K562 (cell line): Measurements from ENCODE around the gene DGCR6L. TPM values are rescaled to one million over a fixed set of nuclear protein-coding genes. Genes with fewer than 3 reads are reported as not detected.
A peak's percentile ranks its signal among the peaks of the same experiment; 100 is the strongest.

Experiments used
- CBX1 ChIP-seq: sonication (generic); IDR thresholded peaks from 2 replicates; pipeline ENCODE4 v1.6.1; 2016; ENCODE audit warnings: antibody characterized with exemption, low read depth, mild to moderate bottlenecking
- PRPF4 ChIP-seq: fragments of 200-400 bp; formaldehyde crosslinking; IDR thresholded peaks from one replicate; pipeline ENCODE4 v1.6.1; 2017; ENCODE audit warnings: low read length, low read depth, mild to moderate bottlenecking; ENCODE audit not compliant: insufficient read depth, poor library complexity, severe bottlenecking
- TEAD1 ChIP-seq, 2 experiments: fragments of 450-650 bp in 1 of 2; sonication (generic) in 1 of 2; formaldehyde crosslinking; IDR thresholded peaks; 2 replicates each; pipeline versions ENCODE4 v1.4.0 to v1.8.0; 2020 to 2022; ENCODE audit warnings: mild to moderate bottlenecking in 2 of 2, missing genetic modification reagents in 1 of 2
- ZFPM2 ChIP-seq: fragments of 250-450 bp; sonication (Bioruptor Pico); IDR thresholded peaks from 2 replicates; pipeline ENCODE4 v1.5.1; 2022; ENCODE audit warnings: mild to moderate bottlenecking
- polyA plus RNA-seq, 8 experiments: library from polyadenylated mRNA; depleted of rRNA in 4 of 8; stranded (reverse) in 5 of 8; unstranded in 3 of 8; fragments of >200 nt; fragmentation: Nextera tagmentation in 2 of 8; fragmentation: Illumina TruSeq in 1 of 8; extraction: Ambion mirVana in 2 of 8; extraction: Trizol in 1 of 8; gene quantifications; 2 replicates each; pipeline versions ENCODE4 v1.2.1 to v1.2.3, GENCODE V29; 2011 to 2014; ENCODE audit warnings: inconsistent platforms in 1 of 8, missing spikeins in 1 of 8
- total RNA-seq, 7 experiments: library from RNA; depleted of rRNA in 6 of 7; stranded (reverse); fragments of >200 nt in 6 of 7; fragmentation: Illumina TruSeq in 2 of 7; extraction: Trizol in 2 of 7; gene quantifications; 2 replicates each; pipeline versions ENCODE4 v1.2.1 to v1.2.3, GENCODE V29; 2011 to 2021; ENCODE audit warnings: low replicate concordance in 1 of 7
- TF ChIP-seq, protein P1 (sequence below), 2 experiments: fragments of 450-650 bp; IDR thresholded peaks; 2 replicates each; pipeline ENCODE4 v1.6.1; 2016; ENCODE audit warnings: mild to moderate bottlenecking in 2 of 2, borderline replicate concordance in 1 of 2, low read depth in 1 of 2, moderate library complexity in 1 of 2
- TF ChIP-seq, protein P2 (sequence below): sonication (generic); formaldehyde crosslinking; IDR thresholded peaks from 2 replicates; pipeline ENCODE4 v1.8.0; 2022; ENCODE audit warnings: mild to moderate bottlenecking, missing genetic modification reagents
- TF ChIP-seq, protein P3 (sequence below): conservative IDR thresholded peaks from 2 replicates; pipeline ENCODE4 v1.6.1; 2011; ENCODE audit warnings: low read depth, mild to moderate bottlenecking, low read length; ENCODE audit not compliant: control insufficient read depth
- TF ChIP-seq, protein P4 (sequence below): fragments of 450-650 bp; IDR thresholded peaks from one replicate; pipeline ENCODE4 v1.6.1; 2018; ENCODE audit warnings: mild to moderate bottlenecking, moderate library complexity; ENCODE audit not compliant: partially characterized antibody
- TF ChIP-seq, protein P5 (sequence below), 2 experiments: fragments of 450-650 bp in 1 of 2; sonication (generic) in 1 of 2; formaldehyde crosslinking in 1 of 2; IDR thresholded peaks in 1 of 2; conservative IDR thresholded peaks in 1 of 2; 2 replicates each; pipeline versions ENCODE4 v1.6.1 to v1.8.1; 2016 to 2023; ENCODE audit warnings: mild to moderate bottlenecking in 2 of 2, moderate library complexity in 2 of 2, inconsistent platforms in 1 of 2, missing genetic modification reagents in 1 of 2

The DGCR6L gene
- total and polyA plus RNA-seq, 9 of the 15 experiments (the other 6 are each of a cell fraction or from before 2014, with no cell fraction given), result 3.6 to 151 (median 51.0) TPM

DNA sequence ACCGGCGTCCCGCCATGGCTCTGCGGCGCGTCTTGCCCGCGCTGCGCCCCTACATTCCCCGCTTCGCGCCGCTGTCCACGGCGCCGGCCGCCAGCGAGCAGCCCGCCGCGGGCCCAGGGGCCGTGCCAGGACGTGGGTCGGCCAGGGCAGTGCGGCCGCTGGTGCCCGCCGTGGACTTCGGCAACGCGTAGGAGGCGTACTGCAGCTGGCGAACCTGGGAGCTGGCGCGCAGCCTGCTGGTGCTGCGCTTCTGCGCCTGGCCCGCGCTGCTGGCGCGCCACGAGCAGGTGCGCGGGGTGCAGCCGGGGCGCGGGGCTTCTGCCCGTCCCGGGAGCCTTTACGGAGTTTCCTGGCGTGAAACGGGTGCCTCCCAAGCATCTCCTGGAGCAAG lies 20.1 kb downstream of the DGCR6L start (continued):
- TF ChIP-seq, protein P1, sequence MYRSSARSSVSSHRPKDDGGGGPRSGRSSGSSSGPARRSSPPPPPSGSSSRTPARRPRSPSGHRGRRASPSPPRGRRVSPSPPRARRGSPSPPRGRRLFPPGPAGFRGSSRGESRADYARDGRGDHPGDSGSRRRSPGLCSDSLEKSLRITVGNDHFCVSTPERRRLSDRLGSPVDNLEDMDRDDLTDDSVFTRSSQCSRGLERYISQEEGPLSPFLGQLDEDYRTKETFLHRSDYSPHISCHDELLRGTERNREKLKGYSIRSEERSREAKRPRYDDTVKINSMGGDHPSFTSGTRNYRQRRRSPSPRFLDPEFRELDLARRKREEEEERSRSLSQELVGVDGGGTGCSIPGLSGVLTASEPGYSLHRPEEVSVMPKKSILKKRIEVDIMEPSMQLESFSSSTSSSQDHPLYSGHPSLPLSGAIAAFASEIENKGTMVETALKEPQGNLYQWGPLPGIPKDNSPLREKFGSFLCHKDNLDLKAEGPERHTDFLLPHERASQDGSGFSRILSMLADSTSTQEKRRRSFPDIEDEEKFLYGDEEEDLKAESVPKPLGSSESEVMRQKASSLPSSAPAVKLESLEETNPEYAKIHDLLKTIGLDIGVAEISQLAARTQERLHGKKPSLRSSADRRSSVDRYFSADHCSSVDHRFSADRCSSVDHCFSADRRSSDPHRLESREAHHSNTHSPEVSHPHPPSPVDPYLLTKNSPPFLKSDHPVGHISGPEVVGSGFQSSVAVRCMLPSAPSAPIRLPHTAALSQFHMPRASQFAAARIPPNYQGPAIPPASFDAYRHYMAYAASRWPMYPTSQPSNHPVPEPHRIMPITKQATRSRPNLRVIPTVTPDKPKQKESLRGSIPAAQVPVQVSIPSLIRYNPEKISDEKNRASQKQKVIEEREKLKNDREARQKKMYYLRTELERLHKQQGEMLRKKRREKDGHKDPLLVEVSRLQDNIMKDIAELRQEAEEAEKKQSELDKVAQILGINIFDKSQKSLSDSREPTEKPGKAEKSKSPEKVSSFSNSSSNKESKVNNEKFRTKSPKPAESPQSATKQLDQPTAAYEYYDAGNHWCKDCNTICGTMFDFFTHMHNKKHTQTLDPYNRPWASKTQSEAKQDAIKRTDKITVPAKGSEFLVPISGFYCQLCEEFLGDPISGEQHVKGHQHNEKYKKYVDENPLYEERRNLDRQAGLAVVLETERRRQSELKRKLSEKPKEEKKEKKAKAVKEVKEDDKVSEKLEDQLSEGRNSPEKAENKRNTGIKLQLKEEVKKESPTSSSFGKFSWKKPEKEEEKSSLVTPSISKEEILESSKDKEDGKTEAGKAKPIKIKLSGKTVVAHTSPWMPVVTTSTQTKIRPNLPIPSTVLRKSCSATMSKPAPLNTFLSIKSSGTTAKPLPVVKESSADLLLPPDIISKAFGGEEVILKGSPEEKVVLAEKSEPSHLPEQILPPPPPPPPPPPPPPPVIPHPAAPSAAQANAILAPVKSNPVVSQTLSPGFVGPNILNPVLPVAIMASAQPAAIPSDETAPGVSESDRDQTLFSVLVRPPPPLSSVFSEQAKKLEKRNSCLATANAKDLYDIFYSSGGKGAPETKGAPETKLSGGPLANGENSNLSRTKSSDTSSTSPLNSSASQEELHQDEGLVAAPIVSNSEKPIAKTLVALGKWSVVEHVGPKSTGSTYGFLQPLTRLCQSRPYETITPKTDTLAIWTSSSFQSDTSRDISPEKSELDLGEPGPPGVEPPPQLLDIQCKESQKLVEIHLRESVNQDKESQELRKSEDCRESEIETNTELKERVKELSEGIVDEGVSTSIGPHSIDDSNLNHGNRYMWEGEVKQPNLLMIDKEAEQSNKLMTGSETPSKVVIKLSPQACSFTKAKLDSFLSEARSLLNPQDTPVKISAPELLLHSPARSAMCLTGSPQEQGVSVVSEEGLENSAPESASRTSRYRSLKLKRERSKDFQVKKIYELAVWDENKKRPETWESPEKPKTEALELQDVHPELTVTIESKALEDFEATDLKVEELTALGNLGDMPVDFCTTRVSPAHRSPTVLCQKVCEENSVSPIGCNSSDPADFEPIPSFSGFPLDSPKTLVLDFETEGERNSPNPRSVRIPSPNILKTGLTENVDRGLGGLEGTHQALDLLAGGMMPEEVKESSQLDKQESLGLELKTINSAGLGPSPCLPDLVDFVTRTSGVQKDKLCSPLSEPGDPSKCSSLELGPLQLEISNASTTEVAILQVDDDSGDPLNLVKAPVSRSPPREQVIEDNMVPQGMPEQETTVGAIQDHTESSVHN (IDR thresholded peaks at IDR 0.05; ENCODE audit: borderline replicate concordance in 1 of 2, low read depth in 1 of 2), result no peak
- TF ChIP-seq CBX1 (no peak), ZFPM2 (CRISPR knock-in tag) (peak; percentile 85; the same call in 1 of the 2 replicates), PRPF4 (no peak), TEAD1 (CRISPR knock-in tag; IDR thresholded peaks at IDR 0.05) (peak in 1 of 2 experiments; percentile 79; a peak in 2 of 4 replicates)
- TF ChIP-seq, protein P2, sequence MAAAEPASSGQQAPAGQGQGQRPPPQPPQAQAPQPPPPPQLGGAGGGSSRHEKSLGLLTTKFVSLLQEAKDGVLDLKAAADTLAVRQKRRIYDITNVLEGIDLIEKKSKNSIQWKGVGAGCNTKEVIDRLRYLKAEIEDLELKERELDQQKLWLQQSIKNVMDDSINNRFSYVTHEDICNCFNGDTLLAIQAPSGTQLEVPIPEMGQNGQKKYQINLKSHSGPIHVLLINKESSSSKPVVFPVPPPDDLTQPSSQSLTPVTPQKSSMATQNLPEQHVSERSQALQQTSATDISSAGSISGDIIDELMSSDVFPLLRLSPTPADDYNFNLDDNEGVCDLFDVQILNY, result 0 out of 2 replicates have a peak, but pooled peaks have one; percentile 19
- TF ChIP-seq, protein P3, sequence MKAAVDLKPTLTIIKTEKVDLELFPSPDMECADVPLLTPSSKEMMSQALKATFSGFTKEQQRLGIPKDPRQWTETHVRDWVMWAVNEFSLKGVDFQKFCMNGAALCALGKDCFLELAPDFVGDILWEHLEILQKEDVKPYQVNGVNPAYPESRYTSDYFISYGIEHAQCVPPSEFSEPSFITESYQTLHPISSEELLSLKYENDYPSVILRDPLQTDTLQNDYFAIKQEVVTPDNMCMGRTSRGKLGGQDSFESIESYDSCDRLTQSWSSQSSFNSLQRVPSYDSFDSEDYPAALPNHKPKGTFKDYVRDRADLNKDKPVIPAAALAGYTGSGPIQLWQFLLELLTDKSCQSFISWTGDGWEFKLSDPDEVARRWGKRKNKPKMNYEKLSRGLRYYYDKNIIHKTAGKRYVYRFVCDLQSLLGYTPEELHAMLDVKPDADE, result peak; percentile 61; the same call in 1 of the 2 replicates
- TF ChIP-seq, protein P4, sequence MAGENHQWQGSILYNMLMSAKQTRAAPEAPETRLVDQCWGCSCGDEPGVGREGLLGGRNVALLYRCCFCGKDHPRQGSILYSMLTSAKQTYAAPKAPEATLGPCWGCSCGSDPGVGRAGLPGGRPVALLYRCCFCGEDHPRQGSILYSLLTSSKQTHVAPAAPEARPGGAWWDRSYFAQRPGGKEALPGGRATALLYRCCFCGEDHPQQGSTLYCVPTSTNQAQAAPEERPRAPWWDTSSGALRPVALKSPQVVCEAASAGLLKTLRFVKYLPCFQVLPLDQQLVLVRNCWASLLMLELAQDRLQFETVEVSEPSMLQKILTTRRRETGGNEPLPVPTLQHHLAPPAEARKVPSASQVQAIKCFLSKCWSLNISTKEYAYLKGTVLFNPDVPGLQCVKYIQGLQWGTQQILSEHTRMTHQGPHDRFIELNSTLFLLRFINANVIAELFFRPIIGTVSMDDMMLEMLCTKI, result no peak
- TF ChIP-seq, protein P5, sequence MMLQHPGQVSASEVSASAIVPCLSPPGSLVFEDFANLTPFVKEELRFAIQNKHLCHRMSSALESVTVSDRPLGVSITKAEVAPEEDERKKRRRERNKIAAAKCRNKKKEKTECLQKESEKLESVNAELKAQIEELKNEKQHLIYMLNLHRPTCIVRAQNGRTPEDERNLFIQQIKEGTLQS (IDR thresholded peaks at IDR 0.05), result no peak
- TF ChIP-seq, protein P5 (CRISPR knock-in tag; conservative IDR thresholded peaks at IDR 0.05), result no peak
